Activated T-helper 17 cell treated with anti-CD3 and anti-CD28 coated beads, Interleukin-2, amount 50 U/mL, for 72 hours (primary cell): ENCODE measurements around the gene ABCC2. TPM values are rescaled to one million over a fixed set of nuclear protein-coding genes. Genes with fewer than 3 reads are reported as not detected.
"Not testable (repeated sequence)": the region's sequence is repeated elsewhere in the genome, so short reads cannot be mapped to it uniquely, and the experiment has no call there.

Source experiments
- ATAC-seq: fragments of 150-1000 bp; cut with Tn5 transposase; replicated peaks from 2 replicates; pipeline ENCODE4 v1.10.0; 2021; ENCODE audit warnings: mild to moderate bottlenecking, moderate library complexity
- H3K27ac Mint-ChIP-seq: one replicate; pipeline ENCODE4 v1.8.0; 2022; ENCODE audit warnings: mixed read lengths
- H3K27me3 Mint-ChIP-seq: one replicate; pipeline ENCODE4 v1.8.0; 2022; ENCODE audit warnings: mixed read lengths
- H3K36me3 Mint-ChIP-seq: one replicate; pipeline ENCODE4 v1.8.0; 2022; ENCODE audit warnings: low read depth, mild to moderate bottlenecking, mixed read lengths
- H3K4me1 Mint-ChIP-seq: one replicate; pipeline ENCODE4 v1.8.0; 2022; ENCODE audit warnings: mixed read lengths
- H3K4me3 Mint-ChIP-seq: one replicate; pipeline ENCODE4 v1.8.0; 2022; ENCODE audit warnings: mild to moderate bottlenecking, mixed read lengths
- H3K9me3 Mint-ChIP-seq: one replicate; pipeline ENCODE4 v1.8.0; 2022; ENCODE audit warnings: mixed read lengths
- total RNA-seq, 2 donors: library from RNA; stranded (reverse); gene quantifications; one replicate each; pipeline ENCODE4 v1.2.3, GENCODE V29; 2022

The ABCC2 gene
- 1 to 10 TPM; 2.4 to 3.2 TPM for total RNA-seq

GRCh38 chr10:99782447-99783286 is at the start of gene ABCC2:
Gene ABCC2, plus strand, starts transcription at chr10:99782640. Its CDS starts 205 bp downstream, at chr10:99782845.
- Mint-ChIP-seq H3K36me3 (no peaks in the 10 kb centered on the region), H3K4me1 (no peaks in the 10 kb centered on the region), H3K27me3 (no peaks in the 10 kb centered on the region), H3K4me3 (no peak within 1 kb of the TSS), H3K27ac (no peak within 1 kb of the TSS), H3K9me3 (no peaks in the 10 kb centered on the region)
- no peak for ATAC-seq

- no peaks in the 10 kb centered on the region for H3K27me3 Mint-ChIP-seq
- no peak overlapping the region for H3K27ac Mint-ChIP-seq
- H3K4me1 Mint-ChIP-seq: peaks cover 20% of the 10 kb centered on the region
- peaks cover 67% of the 10 kb centered on the region for H3K36me3 Mint-ChIP-seq
- peak overlapping the region; percentile 100 for H3K4me3 Mint-ChIP-seq
- no peaks in the 10 kb centered on the region for H3K9me3 Mint-ChIP-seq
- ATAC-seq: no peak
Observed at GRCh38 chr10:99733366-99733765, 49.1 kb upstream of the ABCC2 start.

GRCh38 chr10:99734111-99734510 is 48.3 kb upstream of the ABCC2 start:
- not testable (repeated sequence) for H3K27ac Mint-ChIP-seq, H3K27me3 Mint-ChIP-seq, ATAC-seq, H3K9me3 Mint-ChIP-seq
- Mint-ChIP-seq H3K4me3 (peak overlapping the region; percentile 100), H3K36me3 (peaks cover 67% of the 10 kb centered on the region), H3K4me1 (peaks cover 20% of the 10 kb centered on the region)

GRCh38 chr10:99740260-99740659 is 42.2 kb upstream of the ABCC2 start:
- peaks cover 100% of the 10 kb centered on the region for H3K36me3 Mint-ChIP-seq
- peaks cover 16% of the 10 kb centered on the region for H3K4me1 Mint-ChIP-seq
- no peak overlapping the region for H3K27ac Mint-ChIP-seq
- H3K4me3 Mint-ChIP-seq: no peak overlapping the region
- H3K27me3 Mint-ChIP-seq: no peaks in the 10 kb centered on the region
- peaks cover 3% of the 10 kb centered on the region for H3K9me3 Mint-ChIP-seq
- ATAC-seq: no peak

GRCh38 chr10:99740933-99741559 is 41.4 kb upstream of the ABCC2 start:
- H3K9me3 Mint-ChIP-seq: peaks cover 3% of the 10 kb centered on the region
- H3K36me3 Mint-ChIP-seq: peaks cover 100% of the 10 kb centered on the region
- peak overlapping the region; percentile 53 for H3K27ac Mint-ChIP-seq
- H3K4me3 Mint-ChIP-seq: no peak overlapping the region
- ATAC-seq: no peak
- H3K27me3 Mint-ChIP-seq: no peaks in the 10 kb centered on the region
- H3K4me1 Mint-ChIP-seq: peaks cover 16% of the 10 kb centered on the region

- no peaks in the 10 kb centered on the region for H3K27me3 Mint-ChIP-seq
- no peak overlapping the region for H3K4me3 Mint-ChIP-seq
- H3K4me1 Mint-ChIP-seq: peaks cover 16% of the 10 kb centered on the region
- no peak for ATAC-seq
- H3K9me3 Mint-ChIP-seq: peaks cover 3% of the 10 kb centered on the region
- H3K27ac Mint-ChIP-seq: no peak overlapping the region
- H3K36me3 Mint-ChIP-seq: peaks cover 100% of the 10 kb centered on the region
Observed at GRCh38 chr10:99742254-99742653, 40.2 kb upstream of the ABCC2 start.

- Mint-ChIP-seq H3K4me3 (no peak overlapping the region), H3K9me3 (peaks cover 3% of the 10 kb centered on the region), H3K27me3 (no peaks in the 10 kb centered on the region), H3K4me1 (peaks cover 16% of the 10 kb centered on the region), H3K36me3 (peaks cover 100% of the 10 kb centered on the region), H3K27ac (no peak overlapping the region)
- no peak for ATAC-seq
Observed at GRCh38 chr10:99742701-99743100, 39.7 kb upstream of the ABCC2 start.

GRCh38 chr10:99743841-99744240 is 38.6 kb upstream of the ABCC2 start:
- Mint-ChIP-seq H3K36me3 (peaks cover 100% of the 10 kb centered on the region), H3K9me3 (peaks cover 3% of the 10 kb centered on the region), H3K27me3 (no peaks in the 10 kb centered on the region), H3K27ac (no peak overlapping the region), H3K4me3 (no peak overlapping the region), H3K4me1 (peaks cover 20% of the 10 kb centered on the region)
- ATAC-seq: no peak

- H3K36me3 Mint-ChIP-seq: peaks cover 100% of the 10 kb centered on the region
Observed at GRCh38 chr10:99746166-99746565, 36.3 kb upstream of the ABCC2 start.

GRCh38 chr10:99748823-99749451 is 33.5 kb upstream of the ABCC2 start:
- Mint-ChIP-seq H3K27ac (no peak overlapping the region), H3K9me3 (no peaks in the 10 kb centered on the region), H3K36me3 (peaks cover 100% of the 10 kb centered on the region), H3K27me3 (no peaks in the 10 kb centered on the region), H3K4me1 (peaks cover 4% of the 10 kb centered on the region), H3K4me3 (no peak overlapping the region)
- no peak for ATAC-seq

More at GRCh38 chr10:99746166-99746565, 36.3 kb upstream of the ABCC2 start:
- peaks cover 20% of the 10 kb centered on the region for H3K4me1 Mint-ChIP-seq
- H3K27me3 Mint-ChIP-seq, H3K4me3 Mint-ChIP-seq, H3K9me3 Mint-ChIP-seq, H3K27ac Mint-ChIP-seq, ATAC-seq: not testable (repeated sequence)

GRCh38 chr10:99750641-99751040 is 31.8 kb upstream of the ABCC2 start:
- Mint-ChIP-seq H3K9me3 (no peaks in the 10 kb centered on the region), H3K4me3 (no peak overlapping the region), H3K4me1 (peaks cover 4% of the 10 kb centered on the region), H3K36me3 (peaks cover 100% of the 10 kb centered on the region), H3K27me3 (no peaks in the 10 kb centered on the region), H3K27ac (no peak overlapping the region)
- ATAC-seq: no peak

GRCh38 chr10:99754670-99755069 is 27.8 kb upstream of the ABCC2 start:
- Mint-ChIP-seq H3K27me3 (no peaks in the 10 kb centered on the region), H3K27ac (no peak overlapping the region), H3K36me3 (peaks cover 100% of the 10 kb centered on the region), H3K4me1 (no peaks in the 10 kb centered on the region), H3K4me3 (no peak overlapping the region), H3K9me3 (no peaks in the 10 kb centered on the region)
- ATAC-seq: no peak

- Mint-ChIP-seq H3K27ac (no peak overlapping the region), H3K9me3 (no peaks in the 10 kb centered on the region), H3K4me3 (no peak overlapping the region), H3K27me3 (no peaks in the 10 kb centered on the region), H3K36me3 (peaks cover 100% of the 10 kb centered on the region), H3K4me1 (no peaks in the 10 kb centered on the region)
- ATAC-seq: no peak
Observed at GRCh38 chr10:99756159-99756558, 26.3 kb upstream of the ABCC2 start.

- no peak for ATAC-seq
- H3K4me1 Mint-ChIP-seq: no peaks in the 10 kb centered on the region
- no peaks in the 10 kb centered on the region for H3K27me3 Mint-ChIP-seq
- H3K27ac Mint-ChIP-seq: no peak overlapping the region
- H3K9me3 Mint-ChIP-seq: no peaks in the 10 kb centered on the region
- peaks cover 88% of the 10 kb centered on the region for H3K36me3 Mint-ChIP-seq
- H3K4me3 Mint-ChIP-seq: no peak overlapping the region
Observed at GRCh38 chr10:99758211-99758891, 24.1 kb upstream of the ABCC2 start.
